ENCODE data around the gene HILPDA.
"Not testable (repeated sequence)": the region's sequence is repeated elsewhere in the genome, so short reads cannot be mapped to it uniquely, and the experiment has no call there.

The HILPDA gene

GRCh38 chr7:128463345-128463744, 7.7 kb downstream of the HILPDA start:
- ATAC-seq (ENCODE audit: low read depth); DNase-seq (ENCODE audit: low spot score in 2 of 2); H3K9me3 Mint-ChIP-seq; H3K36me3 Mint-ChIP-seq; H3K4me3 Mint-ChIP-seq; H3K27me3 Mint-ChIP-seq; H3K27ac Mint-ChIP-seq: not testable (repeated sequence)
- peaks cover 12% of the 10 kb centered on the region for H3K4me1 Mint-ChIP-seq

GRCh38 chr7:128463933-128464332, 8.3 kb downstream of the HILPDA start:
- H3K36me3 Mint-ChIP-seq; DNase-seq (ENCODE audit: low spot score in 2 of 2); H3K4me1 Mint-ChIP-seq; ATAC-seq (ENCODE audit: low read depth); H3K9me3 Mint-ChIP-seq; H3K27ac Mint-ChIP-seq; H3K4me3 Mint-ChIP-seq; H3K27me3 Mint-ChIP-seq: not testable (repeated sequence)

- DNase-seq (ENCODE audit: low spot score in 2 of 2); ATAC-seq (ENCODE audit: low read depth); H3K4me3 Mint-ChIP-seq; H3K9me3 Mint-ChIP-seq; H3K36me3 Mint-ChIP-seq; H3K27me3 Mint-ChIP-seq; H3K4me1 Mint-ChIP-seq; H3K27ac Mint-ChIP-seq: not testable (repeated sequence)
Measured at GRCh38 chr7:128466871-128467270, 11.2 kb downstream of the HILPDA start.

GRCh38 chr7:128476402-128477335, 21.0 kb downstream of the HILPDA start, which contains the start of gene METTL2B:
TSS of gene METTL2B (plus strand) at chr7:128476748. CDS start at chr7:128476766, 18 bp downstream.
- ATAC-seq (ENCODE audit: low read depth) (peak; percentile 95), DNase-seq (ENCODE audit: low spot score in 2 of 2) (peak; percentile 75 to 79)

GRCh38 chr7:128477336-128477690, 21.6 kb downstream of the HILPDA start:
- peak overlapping the region; percentile 92 for H3K27ac Mint-ChIP-seq
- H3K4me3 Mint-ChIP-seq = peak overlapping the region; percentile 94
- not testable (repeated sequence) for H3K36me3 Mint-ChIP-seq; ATAC-seq (ENCODE audit: low read depth); H3K27me3 Mint-ChIP-seq; DNase-seq (ENCODE audit: low spot score in 2 of 2); H3K9me3 Mint-ChIP-seq
- H3K4me1 Mint-ChIP-seq = peaks cover 15% of the 10 kb centered on the region

More at GRCh38 chr7:128476402-128477335, 21.0 kb downstream of the HILPDA start, which contains the start of gene METTL2B:
- peaks cover 15% of the 10 kb centered on the region for H3K4me1 Mint-ChIP-seq
- H3K27me3 Mint-ChIP-seq, H3K36me3 Mint-ChIP-seq, H3K9me3 Mint-ChIP-seq: not testable (repeated sequence)
- peak within 1 kb of the TSS; percentile 92 for H3K27ac Mint-ChIP-seq
- H3K4me3 Mint-ChIP-seq = peak within 1 kb of the TSS; percentile 94

- DNase-seq (ENCODE audit: low spot score in 2 of 2); H3K27me3 Mint-ChIP-seq; H3K4me3 Mint-ChIP-seq; H3K9me3 Mint-ChIP-seq; H3K27ac Mint-ChIP-seq; ATAC-seq (ENCODE audit: low read depth); H3K36me3 Mint-ChIP-seq: not testable (repeated sequence)
- H3K4me1 Mint-ChIP-seq = peaks cover 17% of the 10 kb centered on the region
Measured at GRCh38 chr7:128479082-128479481, 23.4 kb downstream of the HILPDA start.

GRCh38 chr7:128488134-128488533, 32.5 kb downstream of the HILPDA start:
- H3K9me3 Mint-ChIP-seq; H3K27ac Mint-ChIP-seq; H3K27me3 Mint-ChIP-seq; DNase-seq (ENCODE audit: low spot score in 2 of 2); ATAC-seq (ENCODE audit: low read depth); H3K4me3 Mint-ChIP-seq; H3K4me1 Mint-ChIP-seq: not testable (repeated sequence)
- peaks cover 12% of the 10 kb centered on the region for H3K36me3 Mint-ChIP-seq

- no peaks in the 10 kb centered on the region for H3K4me1 Mint-ChIP-seq
Measured at GRCh38 chr7:128497405-128497804, 41.7 kb downstream of the HILPDA start.

GRCh38 chr7:128505416-128505815, 49.7 kb downstream of the HILPDA start:
- Mint-ChIP-seq H3K4me1 (peaks cover 25% of the 10 kb centered on the region), H3K4me3 (peak overlapping the region; percentile 27)
- DNase-seq (ENCODE audit: low spot score in 2 of 2); H3K9me3 Mint-ChIP-seq; H3K36me3 Mint-ChIP-seq; H3K27ac Mint-ChIP-seq; H3K27me3 Mint-ChIP-seq: not testable (repeated sequence)
- ATAC-seq (ENCODE audit: low read depth) = peak; percentile 49

More at GRCh38 chr7:128497405-128497804, 41.7 kb downstream of the HILPDA start:
- no peaks in the 10 kb centered on the region for H3K9me3 Mint-ChIP-seq
- H3K36me3 Mint-ChIP-seq = peaks cover 16% of the 10 kb centered on the region
- DNase-seq (ENCODE audit: low spot score in 2 of 2) (no peak), ATAC-seq (ENCODE audit: low read depth) (no peak)
- H3K4me3 Mint-ChIP-seq = no peak overlapping the region
- no peak overlapping the region for H3K27ac Mint-ChIP-seq
- no peaks in the 10 kb centered on the region for H3K27me3 Mint-ChIP-seq

- not testable (repeated sequence) for H3K36me3 Mint-ChIP-seq; H3K9me3 Mint-ChIP-seq; H3K27me3 Mint-ChIP-seq; DNase-seq (ENCODE audit: low spot score in 2 of 2)
- peak overlapping the region; percentile 86 for H3K27ac Mint-ChIP-seq
- peaks cover 30% of the 10 kb centered on the region for H3K4me1 Mint-ChIP-seq
- H3K4me3 Mint-ChIP-seq = peak overlapping the region; percentile 68
- peak; percentile 74 for ATAC-seq (ENCODE audit: low read depth)
Measured at GRCh38 chr7:128506819-128507218, 51.1 kb downstream of the HILPDA start.

GRCh38 chr7:128507321-128507993, 51.8 kb downstream of the HILPDA start:
- H3K9me3 Mint-ChIP-seq; H3K36me3 Mint-ChIP-seq; DNase-seq (ENCODE audit: low spot score in 2 of 2); H3K27me3 Mint-ChIP-seq: not testable (repeated sequence)
- Mint-ChIP-seq H3K27ac (peak overlapping the region; percentile 86), H3K4me1 (peaks cover 30% of the 10 kb centered on the region), H3K4me3 (peak overlapping the region; percentile 68)
- peak; percentile 63 for ATAC-seq (ENCODE audit: low read depth)

All from memory B cell (primary cell).